ENCODE results near the gene KAT7. TPM values are rescaled to one million over a fixed set of nuclear protein-coding genes. Genes with fewer than 3 reads are reported as not detected.

The KAT7 gene
- total RNA-seq, 1 donor from 2014 or later = 65.7 TPM

DNA sequence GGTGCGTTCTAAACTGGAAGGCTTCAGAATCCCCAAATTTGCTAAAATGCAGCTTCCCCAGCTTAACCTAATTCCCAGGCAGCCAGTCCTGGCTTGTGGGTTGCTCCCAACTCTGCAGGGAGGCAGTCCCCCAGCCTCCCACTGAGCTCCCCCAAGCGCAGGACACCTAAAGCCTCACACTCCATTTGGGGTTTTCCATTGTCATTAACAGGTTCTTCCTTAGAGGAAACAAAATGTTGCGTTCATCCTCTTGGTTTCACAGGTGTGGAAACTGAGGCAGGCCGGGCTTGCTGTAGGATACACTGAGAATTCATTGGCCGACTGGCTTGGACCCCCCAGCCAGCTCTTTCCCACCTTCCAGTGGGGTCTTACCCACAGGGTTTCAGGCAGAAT, 61.7 kb downstream of the KAT7 start:
- no peak for DNase-seq
- Mint-ChIP-seq H3K4me1 (ENCODE audit: low read depth, unreplicated experiment) (peaks cover 11% of the 10 kb centered on the region), H3K4me3 (ENCODE audit: unreplicated experiment) (no peak overlapping the region), H3K27me3 (ENCODE audit: unreplicated experiment) (peaks cover 22% of the 10 kb centered on the region), H3K36me3 (ENCODE audit: unreplicated experiment) (no peaks in the 10 kb centered on the region), H3K27ac (ENCODE audit: unreplicated experiment) (no peak overlapping the region), H3K9me3 (ENCODE audit: unreplicated experiment) (no peaks in the 10 kb centered on the region)
- TF ChIP-seq, protein P1, sequence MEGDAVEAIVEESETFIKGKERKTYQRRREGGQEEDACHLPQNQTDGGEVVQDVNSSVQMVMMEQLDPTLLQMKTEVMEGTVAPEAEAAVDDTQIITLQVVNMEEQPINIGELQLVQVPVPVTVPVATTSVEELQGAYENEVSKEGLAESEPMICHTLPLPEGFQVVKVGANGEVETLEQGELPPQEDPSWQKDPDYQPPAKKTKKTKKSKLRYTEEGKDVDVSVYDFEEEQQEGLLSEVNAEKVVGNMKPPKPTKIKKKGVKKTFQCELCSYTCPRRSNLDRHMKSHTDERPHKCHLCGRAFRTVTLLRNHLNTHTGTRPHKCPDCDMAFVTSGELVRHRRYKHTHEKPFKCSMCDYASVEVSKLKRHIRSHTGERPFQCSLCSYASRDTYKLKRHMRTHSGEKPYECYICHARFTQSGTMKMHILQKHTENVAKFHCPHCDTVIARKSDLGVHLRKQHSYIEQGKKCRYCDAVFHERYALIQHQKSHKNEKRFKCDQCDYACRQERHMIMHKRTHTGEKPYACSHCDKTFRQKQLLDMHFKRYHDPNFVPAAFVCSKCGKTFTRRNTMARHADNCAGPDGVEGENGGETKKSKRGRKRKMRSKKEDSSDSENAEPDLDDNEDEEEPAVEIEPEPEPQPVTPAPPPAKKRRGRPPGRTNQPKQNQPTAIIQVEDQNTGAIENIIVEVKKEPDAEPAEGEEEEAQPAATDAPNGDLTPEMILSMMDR (IDR thresholded peaks at IDR 0.05; ENCODE audit: partially characterized antibody, unreplicated experiment) = no peak

DNA sequence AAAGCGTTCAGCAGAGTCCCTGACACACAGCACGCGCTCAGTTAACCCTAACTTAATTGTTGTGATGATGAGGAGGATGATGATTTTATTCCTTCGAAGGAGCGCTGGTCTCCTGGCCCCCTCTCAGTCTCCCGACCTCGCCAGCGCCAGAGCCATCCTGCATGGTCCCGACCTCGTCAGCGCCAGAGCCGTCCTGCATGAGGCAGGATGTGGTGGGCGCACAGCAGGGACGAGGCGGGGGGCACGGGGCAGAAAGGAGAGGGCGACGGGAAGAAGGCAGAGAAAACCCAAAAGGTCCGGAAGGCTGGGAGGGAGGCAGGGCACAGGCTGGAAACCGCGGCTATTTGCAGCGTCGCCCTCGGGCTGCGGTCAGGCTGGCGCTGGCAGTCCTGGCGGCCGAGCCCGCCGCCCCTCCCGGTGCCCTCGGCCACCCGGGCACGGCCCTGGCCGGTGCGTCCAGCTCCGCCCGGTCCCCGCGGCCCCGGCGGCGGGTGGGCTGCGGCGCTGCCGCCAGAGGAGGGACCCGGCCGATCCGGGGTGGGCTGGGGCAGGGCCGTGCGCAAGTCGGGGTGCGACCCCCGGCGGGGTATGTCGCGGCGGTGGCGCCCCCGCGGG, 62.4 kb downstream of the KAT7 start:
- Mint-ChIP-seq H3K27ac (ENCODE audit: unreplicated experiment) (no peak overlapping the region), H3K4me1 (ENCODE audit: low read depth, unreplicated experiment) (peaks cover 11% of the 10 kb centered on the region), H3K9me3 (ENCODE audit: unreplicated experiment) (peaks cover 1% of the 10 kb centered on the region), H3K36me3 (ENCODE audit: unreplicated experiment) (no peaks in the 10 kb centered on the region), H3K27me3 (ENCODE audit: unreplicated experiment) (peaks cover 25% of the 10 kb centered on the region), H3K4me3 (ENCODE audit: unreplicated experiment) (peak overlapping the region; percentile 85)
- DNase-seq = no peak
- TF ChIP-seq, protein P1 (IDR thresholded peaks at IDR 0.05; ENCODE audit: partially characterized antibody, unreplicated experiment) = no peak

DNA sequence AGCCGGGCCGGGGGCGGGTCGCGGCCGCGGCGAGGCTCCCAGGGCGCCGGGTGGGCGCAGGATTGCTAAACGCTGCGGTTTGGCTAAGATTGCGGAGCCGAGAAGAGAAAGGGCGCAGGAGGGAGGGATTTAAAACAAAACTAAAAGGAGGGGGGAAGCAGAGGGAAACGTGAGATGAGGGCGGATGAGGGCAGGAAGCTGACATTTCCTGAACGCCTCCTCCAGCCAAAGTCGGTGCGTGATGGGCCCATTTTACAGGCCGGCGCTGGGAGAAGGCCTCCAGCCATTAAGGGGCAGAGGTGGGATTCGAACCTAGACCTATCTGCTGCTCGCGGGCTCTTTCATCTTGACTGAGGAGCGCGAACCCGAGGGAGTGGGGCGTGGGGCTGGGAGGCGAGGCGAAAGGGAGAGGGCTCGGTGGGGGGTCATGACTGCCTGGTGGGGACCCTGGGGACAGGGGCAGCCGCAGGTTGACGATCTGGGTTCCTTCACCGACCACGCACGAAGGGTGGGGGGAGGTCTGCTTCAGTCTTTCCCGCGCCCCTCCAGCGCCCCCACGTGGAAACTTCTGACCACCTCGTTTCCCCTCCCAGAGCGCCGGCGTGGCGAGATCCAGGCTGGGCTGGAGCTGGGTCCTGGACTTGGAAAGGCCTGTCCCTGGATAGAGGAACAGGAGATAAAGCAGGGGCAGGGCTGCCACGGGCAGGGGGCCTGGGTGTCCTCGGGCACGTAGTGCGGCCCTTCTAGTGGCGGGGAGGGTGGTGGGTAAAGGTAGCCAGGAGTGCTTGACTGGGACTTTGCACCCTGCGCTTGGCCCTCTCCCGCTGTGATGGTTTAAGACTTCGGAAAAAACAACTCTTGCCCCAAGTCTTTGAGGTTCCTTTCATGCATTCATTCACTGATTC, 63.2 kb downstream of the KAT7 start:
- peak; percentile 88 for DNase-seq
- TF ChIP-seq, protein P1 (IDR thresholded peaks at IDR 0.05; ENCODE audit: partially characterized antibody, unreplicated experiment) = peak; percentile 71
- Mint-ChIP-seq H3K27ac (ENCODE audit: unreplicated experiment) (no peak overlapping the region), H3K27me3 (ENCODE audit: unreplicated experiment) (peaks cover 25% of the 10 kb centered on the region), H3K9me3 (ENCODE audit: unreplicated experiment) (peaks cover 1% of the 10 kb centered on the region), H3K4me1 (ENCODE audit: low read depth, unreplicated experiment) (peaks cover 11% of the 10 kb centered on the region), H3K4me3 (ENCODE audit: unreplicated experiment) (peak overlapping the region; percentile 81), H3K36me3 (ENCODE audit: unreplicated experiment) (no peaks in the 10 kb centered on the region)

DNA sequence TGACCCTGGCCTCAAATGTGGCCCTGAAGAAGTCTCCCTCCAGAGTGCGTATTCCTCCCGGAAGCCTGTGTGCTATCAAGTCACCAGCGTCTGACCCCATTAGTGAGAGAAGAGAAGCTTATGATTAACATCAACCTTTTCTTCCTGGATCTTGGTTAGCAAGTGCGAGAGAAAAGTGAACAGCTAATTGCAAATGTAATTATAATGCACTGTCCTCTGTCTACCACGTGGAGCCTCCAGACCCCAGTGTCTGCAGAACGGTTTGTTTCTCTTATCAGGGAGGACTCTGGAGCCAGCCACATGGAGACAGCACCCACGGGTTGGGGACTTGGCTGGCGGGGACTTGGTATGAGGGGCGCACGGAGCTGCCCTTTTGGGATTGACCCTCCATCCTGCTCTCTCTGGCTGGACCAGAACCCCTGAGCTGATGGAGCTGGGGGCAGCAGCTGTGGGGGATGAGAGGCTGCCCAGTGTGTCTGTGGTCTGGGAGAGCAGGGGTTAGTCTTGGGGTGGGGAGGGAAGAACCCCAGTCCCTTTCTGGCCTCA, 65.1 kb downstream of the KAT7 start:
- Mint-ChIP-seq H3K27me3 (ENCODE audit: unreplicated experiment) (peaks cover 24% of the 10 kb centered on the region), H3K4me3 (ENCODE audit: unreplicated experiment) (no peak overlapping the region), H3K36me3 (ENCODE audit: unreplicated experiment) (no peaks in the 10 kb centered on the region), H3K4me1 (ENCODE audit: low read depth, unreplicated experiment) (peaks cover 9% of the 10 kb centered on the region), H3K27ac (ENCODE audit: unreplicated experiment) (no peak overlapping the region), H3K9me3 (ENCODE audit: unreplicated experiment) (peaks cover 1% of the 10 kb centered on the region)
- no peak for DNase-seq
- TF ChIP-seq, protein P1 (IDR thresholded peaks at IDR 0.05; ENCODE audit: partially characterized antibody, unreplicated experiment) = no peak
